GM12892 (cell line): ENCODE data around the gene TMEM269.

ENCODE experiments used
- POLR2A ChIP-seq: IDR thresholded peaks from 2 replicates; pipeline ENCODE4 v1.6.1; 2011; ENCODE audit warnings: low read depth, low read length, control low read depth
- POLR2AphosphoS5 ChIP-seq: IDR thresholded peaks from 2 replicates; pipeline ENCODE4 v1.6.1; 2011; ENCODE audit warnings: low read depth, low read length, control low read depth

- no peak for TF ChIP-seq POLR2A
- TF ChIP-seq POLR2AphosphoS5, result no peak
These were observed 48.6 kb upstream of the TMEM269 start for GRCh38 chr1:42736152-42736551.
